ENCODE measurements around the gene CCDC154.
"Not testable (repeated sequence)": the region's sequence is repeated elsewhere in the genome, so short reads cannot be mapped to it uniquely, and the experiment has no call there.

Gene CCDC154

DNA sequence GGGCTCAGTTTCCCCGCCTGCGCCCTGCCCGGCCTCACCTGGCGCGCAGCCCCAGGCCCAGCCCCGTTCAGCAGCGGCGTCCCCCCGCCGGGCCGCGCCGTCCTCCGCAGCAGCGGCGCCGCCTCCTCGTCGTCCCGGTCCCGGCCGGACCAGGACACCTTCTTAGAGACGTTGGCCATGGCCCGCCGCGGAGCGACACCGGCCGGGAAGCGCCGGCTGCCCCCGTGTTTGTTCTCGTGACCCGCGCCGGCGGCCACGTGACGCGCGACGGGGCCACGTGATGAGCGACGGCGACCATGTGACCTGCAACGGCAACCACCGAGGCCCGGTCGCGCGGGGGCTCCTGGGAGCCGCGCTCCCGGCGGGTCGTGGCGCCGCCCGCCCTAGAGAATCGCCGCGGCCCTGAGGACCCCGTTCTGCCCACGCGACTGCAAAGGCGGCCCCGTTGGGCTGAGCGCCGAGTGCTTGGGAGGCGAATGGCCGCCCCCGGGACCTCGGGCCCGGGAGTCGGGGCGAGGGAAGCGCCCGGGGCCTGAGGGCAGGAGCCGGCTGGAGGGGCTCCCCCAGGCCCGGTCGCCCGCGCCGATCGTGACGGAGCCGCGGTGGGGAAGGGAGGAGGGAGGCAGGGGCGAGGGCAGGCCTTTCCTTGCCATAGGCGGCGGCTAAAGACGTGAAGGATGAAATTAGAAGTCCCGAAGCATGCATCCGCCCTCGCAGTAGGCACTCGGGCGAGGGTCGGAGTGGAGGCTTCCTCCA is 30.6 kb upstream of the CCDC154 start, which contains the start of gene CLCN7:
CLCN7 (minus strand) TSS at position 233 of the 756 bp plus-strand sequence; CDS start at position 179, 54 bp downstream.
- in situ Hi-C loops (cut with HindIII; ENCODE audit: low sequenced_read_pairs): no loop called here

DNA sequence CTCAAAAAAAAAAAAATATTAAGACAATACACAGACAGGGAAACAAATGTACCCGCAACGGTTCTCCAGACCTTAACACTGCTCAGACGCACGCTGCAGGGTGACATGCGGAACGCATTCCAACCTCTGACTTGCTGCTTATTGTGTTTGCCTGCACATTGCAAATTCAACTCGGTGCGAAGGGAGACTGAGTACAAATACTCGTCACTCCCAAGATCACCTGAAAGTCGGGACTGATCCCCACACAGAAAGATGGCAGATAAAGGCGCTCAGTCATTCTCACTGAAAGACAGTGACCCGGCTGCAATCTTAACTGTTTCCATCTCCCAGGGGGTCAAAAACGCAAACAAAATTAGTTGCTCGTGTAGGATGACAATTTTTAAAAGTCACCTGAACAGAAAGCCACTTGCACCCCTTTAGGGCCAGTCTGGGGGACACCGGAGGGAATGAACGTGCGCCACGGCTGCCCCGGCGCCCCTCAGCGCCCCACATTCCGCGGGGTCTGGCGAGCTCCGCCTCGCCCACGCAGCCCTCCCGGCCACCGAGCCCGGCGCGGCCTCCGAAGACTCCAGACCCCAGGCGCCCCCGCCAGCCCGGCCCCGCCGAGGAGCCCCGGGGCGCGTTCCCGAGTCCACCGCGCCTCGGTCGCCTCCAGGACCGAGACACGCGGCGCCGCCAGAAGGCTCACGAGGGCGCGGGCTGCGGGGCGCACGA is 29.9 kb upstream of the CCDC154 start:
- in situ Hi-C loops (cut with HindIII; ENCODE audit: low sequenced_read_pairs): no loop called here

DNA sequence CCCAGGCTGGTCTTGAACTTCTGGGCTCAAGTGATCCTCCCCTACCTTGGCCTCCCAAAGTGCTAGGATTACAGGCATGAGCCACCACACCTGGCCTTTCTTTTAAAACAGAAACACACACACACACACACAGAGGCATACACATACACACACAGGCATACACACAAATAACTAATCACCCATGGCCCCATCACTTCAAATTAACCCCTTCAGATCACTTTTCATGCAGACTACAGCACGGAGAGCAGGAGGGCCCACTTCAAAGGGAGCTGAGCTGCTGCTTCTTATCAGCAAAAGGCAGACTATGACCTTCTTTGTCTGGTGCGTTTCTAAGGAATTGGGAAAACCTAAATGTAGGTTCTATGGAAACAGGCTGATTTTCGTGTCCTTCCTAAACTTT is 28.6 kb upstream of the CCDC154 start:
- in situ Hi-C loops (cut with HindIII; ENCODE audit: low sequenced_read_pairs): no loop called here

DNA sequence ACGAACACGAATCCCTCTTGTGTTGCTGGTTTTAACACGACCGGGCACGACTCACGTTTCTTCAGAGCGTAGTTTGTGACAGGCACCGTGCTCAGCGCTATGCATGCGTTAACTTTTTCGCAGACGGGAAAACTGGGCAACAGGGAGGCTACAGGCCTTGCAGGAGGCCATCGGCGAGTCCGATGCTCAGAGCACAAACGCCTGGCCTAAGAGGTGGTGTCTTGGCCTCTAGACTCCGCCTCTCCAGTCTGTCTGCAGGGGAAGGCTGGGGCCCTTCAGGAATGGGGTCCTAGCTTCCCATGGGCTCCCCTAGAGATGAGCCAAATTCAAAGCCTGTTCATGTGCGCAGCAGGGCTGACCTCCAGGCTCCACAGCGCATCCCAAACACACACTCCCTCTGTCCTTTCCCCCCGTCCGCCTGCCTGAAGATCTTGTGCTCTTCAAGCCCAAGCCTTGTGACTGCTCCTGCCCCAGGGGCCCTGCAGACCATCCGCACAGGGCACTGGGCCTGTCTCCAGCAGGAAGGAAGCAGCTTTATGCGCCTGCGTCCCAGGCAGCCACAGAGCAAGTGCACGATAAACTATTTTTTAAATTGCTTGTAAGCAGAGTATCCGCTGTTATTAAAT is 27.3 kb upstream of the CCDC154 start:
- in situ Hi-C loops (cut with HindIII; ENCODE audit: low sequenced_read_pairs): no loop called here

DNA sequence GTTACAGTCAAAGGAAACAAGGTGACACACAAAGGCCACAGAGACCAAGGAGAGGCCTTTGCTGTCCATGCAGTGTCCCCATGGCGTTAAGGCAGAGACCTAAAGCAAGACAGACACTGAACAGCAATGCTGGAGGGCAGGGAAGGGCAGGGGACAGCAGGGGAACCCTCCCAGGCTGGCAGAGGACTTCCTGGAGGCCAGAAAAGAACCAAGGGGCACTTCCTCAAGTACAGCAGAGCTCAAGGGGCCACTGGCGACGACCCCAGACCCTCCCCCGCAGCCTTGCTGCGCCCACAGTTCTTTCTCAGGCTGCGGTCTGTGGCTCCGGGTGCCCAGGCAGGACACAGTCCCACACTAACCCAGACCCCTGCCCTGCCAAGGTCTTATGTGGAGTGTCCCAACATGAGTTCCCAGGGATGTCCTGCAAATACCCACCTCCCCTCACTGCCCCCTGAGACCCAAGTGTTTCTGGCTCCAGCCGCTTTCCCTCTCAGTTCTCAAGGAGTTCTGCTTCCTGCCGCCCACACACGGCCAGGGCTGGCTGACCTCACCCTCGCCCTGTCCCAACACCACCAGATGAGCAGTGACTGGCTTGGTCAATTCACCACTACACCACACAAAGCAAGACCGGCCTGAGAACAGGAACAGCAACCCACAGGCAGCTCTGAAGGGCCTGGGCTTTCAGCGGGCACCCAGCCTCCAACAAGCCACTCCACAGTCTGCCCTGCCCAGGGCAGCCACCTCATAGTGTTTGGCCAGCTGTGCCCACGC is 26.3 kb upstream of the CCDC154 start:
- in situ Hi-C loops (cut with HindIII; ENCODE audit: low sequenced_read_pairs): no loop called here

DNA sequence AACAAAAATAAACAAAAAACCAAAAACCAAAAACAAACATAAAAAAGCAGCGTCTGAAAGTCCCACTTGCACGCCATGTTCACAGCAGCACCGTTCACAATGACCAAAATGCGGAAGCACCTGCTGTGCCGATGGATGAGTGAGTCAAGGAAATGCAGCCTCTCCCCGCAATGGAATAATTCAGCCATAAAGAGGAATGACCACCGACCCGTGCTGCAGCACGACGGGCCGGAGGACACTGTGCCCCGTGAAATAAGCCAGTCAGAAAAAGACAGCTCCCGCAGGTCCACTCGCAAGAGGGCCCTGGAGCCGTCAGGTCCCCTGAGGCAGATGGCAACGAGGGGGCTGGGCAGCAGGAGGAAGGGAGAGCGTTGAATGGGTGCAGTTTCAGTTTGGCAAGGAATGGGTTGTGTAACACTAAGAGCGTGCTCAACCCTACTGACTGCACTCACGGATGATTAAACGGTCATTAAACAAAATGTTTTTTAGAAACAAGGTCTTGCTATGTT is 25.4 kb upstream of the CCDC154 start:
- in situ Hi-C loops (cut with HindIII; ENCODE audit: low sequenced_read_pairs): no loop called here

- in situ Hi-C loops (cut with HindIII; ENCODE audit: low sequenced_read_pairs): not testable (repeated sequence)
Measured at GRCh38 chr16:1469141-1469540, 24.8 kb upstream of the CCDC154 start.

GRCh38 chr16:1468426-1468810 is 24.1 kb upstream of the CCDC154 start:
- in situ Hi-C loops (cut with HindIII; ENCODE audit: low sequenced_read_pairs): no loop called here

DNA sequence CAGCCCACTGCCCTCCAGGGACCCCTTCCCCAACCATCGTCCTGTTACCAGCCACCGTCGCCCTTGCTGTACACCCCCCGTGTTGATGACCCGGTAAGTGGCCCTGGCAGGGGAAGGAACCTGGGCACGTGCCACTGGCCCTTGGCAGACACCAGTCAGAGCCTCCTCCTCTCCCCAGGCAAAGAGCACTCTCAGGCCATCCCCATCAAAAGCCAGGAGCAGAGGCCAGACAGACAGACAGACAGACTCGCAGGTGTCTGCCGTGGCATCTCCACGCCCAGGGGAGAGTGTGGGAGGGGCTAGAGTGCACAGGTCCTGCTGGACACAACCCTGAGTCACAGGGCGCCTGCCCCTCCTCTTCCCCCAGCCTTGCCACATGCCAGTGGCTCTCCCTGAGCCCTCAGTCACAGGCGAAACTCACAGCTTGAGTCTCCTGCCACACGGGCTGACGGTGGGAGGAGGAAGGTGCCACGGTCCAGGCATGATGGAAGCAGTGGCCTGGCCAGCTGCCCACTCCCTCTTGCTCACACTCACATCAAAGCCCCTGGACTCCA is 22.7 kb upstream of the CCDC154 start:
- in situ Hi-C loops (cut with HindIII; ENCODE audit: low sequenced_read_pairs): no loop called here

- in situ Hi-C loops (cut with HindIII; ENCODE audit: low sequenced_read_pairs): no loop called here
Measured at GRCh38 chr16:1466054-1466453, 21.7 kb upstream of the CCDC154 start.

- in situ Hi-C loops (cut with HindIII; ENCODE audit: low sequenced_read_pairs): no loop called here
Measured at GRCh38 chr16:1465567-1465915, 21.2 kb upstream of the CCDC154 start.

DNA sequence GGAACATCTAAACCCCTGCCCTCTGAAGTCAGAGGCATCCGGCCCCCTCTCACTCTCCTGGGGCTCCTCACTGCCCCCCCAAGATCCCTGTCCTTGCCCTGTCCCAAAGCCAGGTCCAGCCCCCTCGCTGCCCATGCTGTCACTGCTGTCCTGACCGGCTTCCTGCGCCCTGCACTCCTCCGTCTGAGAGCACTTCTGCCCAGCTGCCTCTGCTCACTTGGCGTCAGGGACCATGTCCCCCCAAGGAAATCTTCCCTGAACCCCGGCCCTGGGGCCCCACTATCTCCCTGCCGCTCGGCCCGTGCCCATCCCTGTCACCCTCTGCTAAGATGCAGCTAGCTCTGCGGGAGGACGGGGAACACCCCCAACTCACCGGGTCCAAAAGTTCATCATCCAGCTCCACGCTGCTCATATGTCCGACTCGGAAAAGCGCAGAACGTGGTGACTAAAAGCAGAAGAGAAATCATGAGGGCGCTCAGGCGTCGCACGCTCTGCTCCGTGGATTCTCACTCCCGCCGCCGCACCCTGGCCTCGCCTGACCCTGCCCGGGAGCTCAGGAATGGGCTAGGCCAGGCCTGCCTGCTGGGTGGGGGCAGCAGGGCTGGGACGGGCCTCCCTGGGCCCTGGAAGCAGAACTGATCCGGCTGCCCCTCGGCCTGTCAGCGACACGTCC is 20.7 kb upstream of the CCDC154 start:
- in situ Hi-C loops (cut with HindIII; ENCODE audit: low sequenced_read_pairs): no loop called here

- in situ Hi-C loops (cut with HindIII; ENCODE audit: low sequenced_read_pairs): no loop called here
Measured at GRCh38 chr16:1464196-1464893, 20.0 kb upstream of the CCDC154 start.

GRCh38 chr16:1461146-1461545 is 16.8 kb upstream of the CCDC154 start:
- in situ Hi-C loops (cut with HindIII; ENCODE audit: low sequenced_read_pairs): no loop called here

- in situ Hi-C loops (cut with HindIII; ENCODE audit: low sequenced_read_pairs): no loop called here
Measured at GRCh38 chr16:1460602-1461138, 16.3 kb upstream of the CCDC154 start.

GRCh38 chr16:1459967-1460366 is 15.6 kb upstream of the CCDC154 start:
- in situ Hi-C loops (cut with HindIII; ENCODE audit: low sequenced_read_pairs): no loop called here

GRCh38 chr16:1458977-1459341 is 14.6 kb upstream of the CCDC154 start:
- in situ Hi-C loops (cut with HindIII; ENCODE audit: low sequenced_read_pairs): no loop called here

DNA sequence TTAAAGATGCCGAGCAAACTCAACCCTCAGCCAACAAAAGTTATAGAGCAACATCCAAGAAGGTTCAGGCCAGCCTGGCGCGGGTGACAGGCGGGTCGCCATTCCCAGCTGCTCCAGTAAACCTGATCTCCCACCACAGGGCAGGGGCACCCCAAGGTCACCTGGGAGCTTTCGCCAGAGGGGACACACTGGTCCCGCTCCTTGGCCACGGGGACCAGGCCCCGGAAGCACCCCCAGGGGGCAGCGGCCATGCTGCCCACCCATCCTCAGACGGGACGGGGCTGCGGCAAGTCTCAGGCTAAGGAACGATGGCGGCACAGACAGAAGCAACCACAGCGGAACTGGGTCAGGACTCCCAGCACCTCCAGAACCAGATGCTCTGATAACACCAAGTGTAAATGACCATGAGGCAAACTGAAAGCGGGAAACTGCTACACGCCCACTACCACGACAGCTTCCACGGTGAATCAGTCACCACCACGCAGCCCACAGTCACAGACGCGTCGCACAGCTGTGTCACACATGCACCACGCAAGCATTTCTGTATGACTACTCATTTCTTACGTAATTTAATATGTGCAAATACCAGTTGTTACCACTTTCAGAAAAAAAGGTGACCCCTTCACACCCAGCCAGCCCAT is 14.1 kb upstream of the CCDC154 start:
- in situ Hi-C loops (cut with HindIII; ENCODE audit: low sequenced_read_pairs): no loop called here

Data from endothelial cell of hepatic sinusoid (primary cell).